ENCODE measurements around the gene RTL1. TPM values are rescaled to one million over a fixed set of nuclear protein-coding genes. Genes with fewer than 3 reads are reported as not detected.

Gene RTL1
- total RNA-seq, 1 donor, result not detected

DNA sequence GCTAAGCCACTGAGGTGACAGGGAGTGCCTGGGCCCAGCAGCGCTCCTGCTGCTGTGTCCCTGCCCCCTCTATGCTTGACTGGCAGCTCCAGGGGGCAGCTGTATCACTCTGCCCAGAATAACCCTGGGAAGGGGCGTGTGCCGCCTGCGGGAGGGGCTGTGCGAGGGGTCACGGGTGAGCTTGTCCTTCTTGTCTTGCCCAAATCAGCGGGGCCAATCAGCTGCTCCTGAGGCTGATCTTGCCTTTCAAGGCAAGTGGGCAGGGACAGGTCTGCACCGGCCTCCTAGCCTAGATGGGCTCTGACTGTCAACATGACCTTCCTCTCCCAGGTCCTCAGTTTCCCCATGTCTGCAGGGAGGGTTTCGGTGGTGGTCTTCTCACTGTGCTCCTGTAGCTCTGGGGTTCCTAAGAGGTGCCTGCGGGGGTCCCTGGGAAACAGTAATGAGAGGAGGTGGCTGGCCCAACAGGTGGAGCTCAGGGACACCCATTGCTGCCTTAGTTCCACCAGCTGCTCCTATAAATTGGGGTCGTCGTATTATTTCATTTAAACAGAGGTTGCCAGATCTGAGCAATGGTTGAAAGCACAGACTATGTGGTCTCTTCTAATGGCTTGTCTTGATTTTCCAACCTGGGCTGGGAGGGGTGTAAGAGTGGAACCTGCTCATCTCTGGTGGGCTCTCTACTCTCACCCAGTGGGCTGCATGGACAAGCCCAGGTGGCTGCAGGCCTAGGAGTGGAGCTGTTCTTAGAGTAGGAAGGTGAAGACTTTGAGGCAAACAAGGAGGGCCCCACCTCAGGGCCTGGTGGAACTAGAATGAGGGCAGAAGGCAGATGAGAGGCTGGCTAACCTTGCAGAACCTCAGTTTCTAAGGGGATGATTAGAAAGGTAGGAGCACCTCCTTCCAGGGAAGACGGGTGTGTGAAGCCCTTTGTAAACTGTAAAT lies 11.7 kb downstream of the RTL1 start:
- Histone ChIP-seq H3K4me3 (ENCODE audit: low read length) (no peak overlapping the region), H3K27me3 (ENCODE audit: insufficient read depth, low read length) (no peaks in the 10 kb centered on the region), H3K4me1 (ENCODE audit: insufficient read depth, low read length) (no peaks in the 10 kb centered on the region), H3K9me3 (ENCODE audit: low read depth, low read length) (no peaks in the 10 kb centered on the region)

- H3K4me1 ChIP-seq (ENCODE audit: insufficient read depth, low read length), result no peaks in the 10 kb centered on the region
Measured at GRCh38 chr14:100891051-100891450, 12.5 kb downstream of the RTL1 start.

DNA sequence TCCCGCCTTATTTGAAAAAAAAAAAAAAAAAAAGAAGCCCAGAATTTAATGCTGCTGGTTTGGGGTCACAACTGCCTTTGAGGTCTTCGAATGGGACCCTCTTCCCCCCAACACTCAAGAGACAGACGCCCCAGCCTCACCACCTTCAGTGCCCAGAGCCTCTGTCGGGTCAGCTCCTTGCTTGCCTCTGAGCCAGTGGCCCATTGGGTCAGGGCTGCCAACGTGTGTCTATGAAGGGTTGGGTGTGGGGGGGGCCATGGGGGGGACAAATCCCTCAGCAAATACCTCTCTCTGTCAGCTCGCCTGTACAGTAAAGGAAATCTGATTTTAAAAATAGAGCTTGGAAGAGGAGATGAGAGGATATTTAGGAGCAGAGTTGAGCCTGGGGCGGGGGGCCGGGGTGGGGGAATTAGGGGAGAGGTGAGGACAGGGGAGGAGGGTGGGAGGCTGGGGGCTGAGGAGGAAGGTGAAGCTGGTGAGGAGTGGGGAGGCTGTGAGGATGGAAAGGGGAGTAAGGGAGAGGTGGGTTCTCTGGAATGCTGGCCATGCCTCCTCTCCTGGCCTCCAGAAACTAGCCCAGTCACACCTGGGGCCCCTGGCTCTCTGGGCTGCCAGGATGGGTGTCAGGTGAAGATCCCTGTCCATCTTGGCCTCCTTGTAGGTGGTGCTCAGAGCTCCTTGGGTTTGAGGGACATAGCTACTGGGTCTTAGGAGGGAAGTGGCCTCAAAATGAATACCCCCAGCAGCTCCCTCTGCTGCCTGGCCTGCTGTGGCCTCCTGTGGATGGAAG lies 13.3 kb downstream of the RTL1 start:
- no peaks in the 10 kb centered on the region for H3K9me3 ChIP-seq (ENCODE audit: low read depth, low read length)
- H3K4me3 ChIP-seq (ENCODE audit: low read length), result no peak overlapping the region
- H3K27me3 ChIP-seq (ENCODE audit: insufficient read depth, low read length), result no peaks in the 10 kb centered on the region
- H3K4me1 ChIP-seq (ENCODE audit: insufficient read depth, low read length), result no peaks in the 10 kb centered on the region

More at GRCh38 chr14:100891051-100891450, 12.5 kb downstream of the RTL1 start:
- H3K27me3 ChIP-seq (ENCODE audit: insufficient read depth, low read length), result no peaks in the 10 kb centered on the region
- H3K4me3 ChIP-seq (ENCODE audit: low read length), result no peak overlapping the region
- no peaks in the 10 kb centered on the region for H3K9me3 ChIP-seq (ENCODE audit: low read depth, low read length)

DNA sequence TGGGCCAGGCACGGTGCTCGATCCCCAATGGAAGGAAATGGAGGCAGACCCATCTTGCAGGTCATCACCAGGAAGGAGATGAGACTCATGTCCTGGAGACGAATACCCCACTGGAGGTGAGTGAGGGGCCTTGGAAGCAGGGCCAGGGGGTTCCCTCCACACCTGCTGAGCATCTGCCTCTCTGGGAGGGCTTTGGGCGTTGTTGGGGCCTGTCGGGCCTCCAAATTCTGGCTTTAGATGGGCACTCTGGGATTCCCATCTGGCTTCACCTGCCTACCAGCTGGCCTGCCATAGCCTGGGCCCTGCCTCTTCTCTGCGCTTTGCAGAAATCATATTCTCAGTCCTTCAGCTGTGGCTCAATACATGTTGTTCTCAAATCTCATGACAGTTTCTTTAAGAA lies 13.9 kb downstream of the RTL1 start:
- H3K4me3 ChIP-seq (ENCODE audit: low read length), result no peak overlapping the region
- H3K27me3 ChIP-seq (ENCODE audit: insufficient read depth, low read length), result no peaks in the 10 kb centered on the region
- H3K4me1 ChIP-seq (ENCODE audit: insufficient read depth, low read length), result no peaks in the 10 kb centered on the region
- H3K9me3 ChIP-seq (ENCODE audit: low read depth, low read length), result no peaks in the 10 kb centered on the region

- Histone ChIP-seq H3K27me3 (ENCODE audit: insufficient read depth, low read length) (no peaks in the 10 kb centered on the region), H3K4me3 (ENCODE audit: low read length) (no peak overlapping the region), H3K4me1 (ENCODE audit: insufficient read depth, low read length) (no peaks in the 10 kb centered on the region), H3K9me3 (ENCODE audit: low read depth, low read length) (no peaks in the 10 kb centered on the region)
Measured at GRCh38 chr14:100888789-100889315, 14.7 kb downstream of the RTL1 start.

DNA sequence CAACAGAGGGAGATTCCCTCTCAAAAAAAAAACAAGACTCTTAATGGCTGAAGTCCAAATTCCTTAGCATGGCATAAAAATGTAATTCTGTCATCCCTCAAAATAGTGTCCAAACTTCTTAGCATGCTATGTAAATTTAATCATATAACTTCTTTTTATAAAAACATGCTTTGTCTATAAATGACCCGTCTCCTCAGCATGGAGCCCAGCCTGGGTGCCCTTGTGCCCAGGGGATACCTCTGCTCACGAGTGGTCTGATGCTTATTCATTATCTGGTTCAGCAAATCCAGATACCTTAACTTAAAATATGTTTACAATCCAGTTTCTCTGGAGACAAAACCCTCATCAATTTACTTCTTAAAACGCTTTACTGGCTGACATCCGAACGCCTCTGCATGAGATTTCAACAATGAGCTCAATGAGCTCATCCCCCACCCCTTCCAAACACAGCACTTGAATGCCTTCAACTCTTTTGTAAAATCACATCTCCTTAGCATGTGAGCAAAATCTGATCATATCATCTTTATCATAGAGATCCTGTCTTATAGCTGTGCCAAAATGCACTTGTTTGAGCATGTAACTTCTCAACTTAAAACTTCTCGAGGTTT lies 15.7 kb downstream of the RTL1 start:
- H3K27me3 ChIP-seq (ENCODE audit: insufficient read depth, low read length), result no peaks in the 10 kb centered on the region

DNA sequence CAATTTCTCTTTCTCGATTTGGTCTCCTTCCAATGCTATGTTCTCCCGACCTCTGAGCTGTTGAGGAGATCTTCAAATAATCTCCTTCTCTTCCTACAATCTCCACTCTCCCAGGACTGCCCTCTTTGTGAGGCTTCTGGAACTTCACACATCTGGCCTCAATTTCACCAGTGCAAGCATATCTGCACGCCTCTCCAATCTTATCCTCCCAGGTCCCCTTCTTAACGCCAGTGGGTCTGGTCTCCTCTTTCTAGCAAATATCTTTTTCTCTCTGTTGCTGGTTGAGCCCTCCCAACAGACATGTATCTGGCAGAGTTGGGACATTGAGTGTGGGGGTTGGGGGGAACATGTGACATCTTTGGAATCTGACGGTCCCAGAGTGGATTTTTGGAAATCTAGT lies 17.9 kb downstream of the RTL1 start:
- Histone ChIP-seq H3K4me1 (ENCODE audit: insufficient read depth, low read length) (no peaks in the 10 kb centered on the region), H3K4me3 (ENCODE audit: low read length) (no peak overlapping the region), H3K27me3 (ENCODE audit: insufficient read depth, low read length) (no peaks in the 10 kb centered on the region), H3K9me3 (ENCODE audit: low read depth, low read length) (no peaks in the 10 kb centered on the region)

More for the DNA sequence above, 15.7 kb downstream of the RTL1 start:
- H3K4me1 ChIP-seq (ENCODE audit: insufficient read depth, low read length), result no peaks in the 10 kb centered on the region
- H3K9me3 ChIP-seq (ENCODE audit: low read depth, low read length), result no peaks in the 10 kb centered on the region
- no peak overlapping the region for H3K4me3 ChIP-seq (ENCODE audit: low read length)

GRCh38 chr14:100885196-100885595 lies 18.3 kb downstream of the RTL1 start:
- Histone ChIP-seq H3K4me3 (ENCODE audit: low read length) (no peak overlapping the region), H3K4me1 (ENCODE audit: insufficient read depth, low read length) (no peaks in the 10 kb centered on the region), H3K9me3 (ENCODE audit: low read depth, low read length) (no peaks in the 10 kb centered on the region), H3K27me3 (ENCODE audit: insufficient read depth, low read length) (no peaks in the 10 kb centered on the region)

DNA sequence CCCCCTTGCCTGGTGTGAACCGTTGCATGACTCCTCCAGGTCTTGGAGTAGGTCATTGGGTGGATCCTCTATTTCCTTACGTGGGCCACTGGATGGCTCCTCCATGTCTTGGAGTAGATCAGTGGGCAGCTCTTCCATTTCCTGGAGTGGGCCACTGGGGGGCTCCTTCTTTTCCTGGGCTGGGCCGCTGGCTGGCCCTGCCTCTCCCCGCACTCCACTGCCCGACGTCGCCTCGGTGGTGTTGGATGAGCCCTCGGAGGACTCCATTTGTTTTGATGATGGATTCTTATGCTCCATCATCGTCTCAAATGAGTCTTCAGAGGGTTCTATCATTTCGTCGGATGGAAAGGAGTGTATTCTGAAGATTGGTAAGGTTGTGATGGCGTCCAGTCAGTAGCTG lies 19.1 kb downstream of the RTL1 start:
- Histone ChIP-seq H3K27me3 (ENCODE audit: insufficient read depth, low read length) (no peaks in the 10 kb centered on the region), H3K4me1 (ENCODE audit: insufficient read depth, low read length) (no peaks in the 10 kb centered on the region), H3K9me3 (ENCODE audit: low read depth, low read length) (no peaks in the 10 kb centered on the region), H3K4me3 (ENCODE audit: low read length) (no peak overlapping the region)

GRCh38 chr14:100883789-100884101 lies 19.8 kb downstream of the RTL1 start:
- no peaks in the 10 kb centered on the region for H3K9me3 ChIP-seq (ENCODE audit: low read depth, low read length)
- H3K27me3 ChIP-seq (ENCODE audit: insufficient read depth, low read length), result no peaks in the 10 kb centered on the region
- H3K4me1 ChIP-seq (ENCODE audit: insufficient read depth, low read length), result no peaks in the 10 kb centered on the region
- H3K4me3 ChIP-seq (ENCODE audit: low read length), result no peak overlapping the region

DNA sequence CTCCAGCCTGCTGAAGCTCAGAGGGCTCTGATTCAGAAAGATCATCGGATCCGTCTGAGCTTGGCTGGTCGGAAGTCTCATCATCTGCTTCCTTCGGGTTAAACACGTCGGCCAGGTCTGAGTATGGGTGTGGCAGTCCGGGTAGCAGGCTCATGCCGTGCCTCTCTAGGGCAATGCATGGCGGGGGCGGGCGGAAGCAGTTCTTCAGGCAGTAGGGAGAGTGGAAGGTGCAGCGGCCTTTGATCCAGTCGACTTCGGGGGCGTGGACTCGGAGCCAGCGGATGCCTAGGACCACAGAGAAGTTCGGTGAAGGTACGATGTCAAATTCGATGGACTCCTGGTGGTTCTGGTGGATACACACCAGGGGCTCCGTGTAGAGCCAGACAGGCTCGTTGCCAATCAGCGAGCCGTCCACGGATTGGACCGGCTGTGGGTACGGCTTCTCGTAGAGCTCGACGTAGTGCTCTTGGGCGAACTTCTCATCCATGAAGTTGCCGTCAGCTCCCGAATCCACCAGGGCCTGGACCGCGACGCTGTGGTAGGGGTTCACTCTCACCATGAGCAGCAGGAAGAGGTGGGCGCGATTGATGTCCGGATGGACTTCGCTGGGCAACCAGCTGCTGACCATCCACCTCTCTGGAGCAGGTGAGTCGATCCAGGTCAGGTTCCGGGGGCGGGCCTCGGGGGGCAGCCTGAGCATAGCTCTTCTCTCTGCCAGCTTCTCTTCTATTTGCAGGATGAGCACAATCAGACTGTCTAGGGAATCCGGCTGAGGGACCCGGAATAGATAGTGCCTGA lies 20.3 kb downstream of the RTL1 start:
- Histone ChIP-seq H3K4me3 (ENCODE audit: low read length) (no peak overlapping the region), H3K9me3 (ENCODE audit: low read depth, low read length) (no peaks in the 10 kb centered on the region), H3K27me3 (ENCODE audit: insufficient read depth, low read length) (no peaks in the 10 kb centered on the region), H3K4me1 (ENCODE audit: insufficient read depth, low read length) (no peaks in the 10 kb centered on the region)

DNA sequence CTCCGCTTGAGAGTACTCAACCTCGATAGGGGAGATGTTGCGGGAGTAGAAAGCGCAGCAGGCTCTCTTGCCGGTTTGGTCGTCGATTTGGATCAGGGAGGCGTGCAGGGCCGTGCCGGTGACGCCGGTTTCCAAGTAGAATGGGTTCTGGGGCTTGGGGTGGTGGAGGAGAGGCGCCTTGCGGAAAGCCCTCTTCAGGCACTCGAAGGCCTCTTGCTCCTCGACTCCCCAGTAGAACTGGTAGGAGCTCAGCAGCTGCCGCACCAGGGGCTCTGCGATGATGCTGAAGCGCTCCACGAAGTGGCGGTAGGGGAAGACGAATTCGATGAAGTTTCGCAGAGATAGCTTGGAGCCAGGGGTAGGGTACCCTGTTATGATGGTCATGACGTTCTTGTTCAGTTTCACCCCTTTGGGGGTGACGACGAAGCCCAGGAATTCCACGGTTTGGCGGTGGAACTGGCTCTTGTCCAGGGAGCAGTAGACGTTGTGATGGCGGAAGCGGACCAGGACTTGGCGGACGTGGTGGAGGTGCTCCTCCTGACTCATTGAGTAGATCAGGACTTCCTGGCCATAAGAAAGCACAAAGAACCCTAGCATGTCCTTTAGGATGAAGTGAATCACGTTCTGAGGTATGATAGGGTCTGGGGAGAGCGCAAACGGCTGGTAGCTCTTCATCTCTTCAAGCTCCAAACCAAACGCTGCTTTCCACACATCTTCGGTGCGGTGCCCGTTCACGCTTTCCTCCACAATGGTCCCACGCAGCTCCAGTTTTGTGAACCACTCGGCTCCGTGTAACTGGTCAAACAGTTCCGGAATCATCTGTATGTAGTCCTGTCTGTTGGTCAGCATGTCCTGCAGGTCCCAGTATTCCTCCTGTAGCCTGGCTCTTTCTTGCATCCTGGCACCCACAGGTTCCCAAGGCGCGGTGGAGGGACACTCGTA lies 21.2 kb downstream of the RTL1 start:
- Histone ChIP-seq H3K27me3 (ENCODE audit: insufficient read depth, low read length) (no peaks in the 10 kb centered on the region), H3K4me3 (ENCODE audit: low read length) (no peak overlapping the region), H3K9me3 (ENCODE audit: low read depth, low read length) (no peaks in the 10 kb centered on the region), H3K4me1 (ENCODE audit: insufficient read depth, low read length) (no peaks in the 10 kb centered on the region)

- no peaks in the 10 kb centered on the region for H3K9me3 ChIP-seq (ENCODE audit: low read depth, low read length)
- H3K4me3 ChIP-seq (ENCODE audit: low read length), result no peak overlapping the region
- no peaks in the 10 kb centered on the region for H3K27me3 ChIP-seq (ENCODE audit: insufficient read depth, low read length)
- H3K4me1 ChIP-seq (ENCODE audit: insufficient read depth, low read length), result no peaks in the 10 kb centered on the region
Measured at GRCh38 chr14:100881211-100882025, 22.1 kb downstream of the RTL1 start.

Measured in mononuclear cell (primary cell).